ENCODE data around the gene COBL. TPM values are rescaled to one million over a fixed set of nuclear protein-coding genes. Genes with fewer than 3 reads are reported as not detected.

The COBL gene
- total RNA-seq, 4 donors from 2014 or later, result 14.3 to 19.3 (median 15.9) TPM

- no peaks in the 10 kb centered on the region for H3K9me3 ChIP-seq
- TF ChIP-seq CTCF (IDR thresholded peaks at IDR 0.05), result no peak
- TF ChIP-seq POLR2A (IDR thresholded peaks at IDR 0.05), result no peak
- DNase-seq, result no peak
- no peaks in the 10 kb centered on the region for H3K27me3 ChIP-seq
- no peaks in the 10 kb centered on the region for H3K36me3 ChIP-seq
- intact Hi-C loops (cut with DNase I), result no loop called here
- H3K4me1 ChIP-seq, result peaks cover 0 to 5% of the 10 kb centered on the region in 2 donors
- WGBS, 2 donors, result 93 to 99% methylated on average over 5 of the region's 5 CpGs
- H3K4me3 ChIP-seq (replicated peaks in 1 of 3), result no peak overlapping the region
- no peak overlapping the region for H3K27ac ChIP-seq
Measured at GRCh38 chr7:51103718-51104117, 212.9 kb downstream of the COBL start.

GRCh38 chr7:51102828-51103227 is 213.8 kb downstream of the COBL start:
- H3K27me3 ChIP-seq, result no peaks in the 10 kb centered on the region
- no peaks in the 10 kb centered on the region for H3K9me3 ChIP-seq
- no peaks in the 10 kb centered on the region for H3K36me3 ChIP-seq
- DNase-seq, result no peak
- H3K4me1 ChIP-seq, result peaks cover 0 to 5% of the 10 kb centered on the region in 2 donors
- intact Hi-C loops (cut with DNase I), result no loop called here
- H3K27ac ChIP-seq, result no peak overlapping the region
- H3K4me3 ChIP-seq (replicated peaks in 1 of 3), result no peak overlapping the region
- 85 to 97% methylated on average over 2 of the region's 2 CpGs for WGBS, 2 donors
- TF ChIP-seq POLR2A (IDR thresholded peaks at IDR 0.05), result no peak
- TF ChIP-seq CTCF (IDR thresholded peaks at IDR 0.05), result no peak

GRCh38 chr7:51101111-51101757 is 215.4 kb downstream of the COBL start:
- no peak for TF ChIP-seq CTCF (IDR thresholded peaks at IDR 0.05)
- TF ChIP-seq POLR2A (IDR thresholded peaks at IDR 0.05), result no peak
- WGBS, 2 donors, result 98% methylated on average over 1 of the region's 1 CpG
- H3K27me3 ChIP-seq, result no peaks in the 10 kb centered on the region
- intact Hi-C loops (cut with DNase I), result no loop called here
- H3K4me1 ChIP-seq, result peaks cover 0 to 5% of the 10 kb centered on the region in 2 donors
- H3K9me3 ChIP-seq, result no peaks in the 10 kb centered on the region
- no peak overlapping the region for H3K27ac ChIP-seq
- no peak for DNase-seq
- H3K4me3 ChIP-seq (replicated peaks in 1 of 3), result no peak overlapping the region
- H3K36me3 ChIP-seq, result no peaks in the 10 kb centered on the region

GRCh38 chr7:51090411-51090810 is 226.2 kb downstream of the COBL start:
- H3K36me3 ChIP-seq, result no peaks in the 10 kb centered on the region
- H3K4me1 ChIP-seq, result no peaks in the 10 kb centered on the region
- H3K9me3 ChIP-seq, result no peaks in the 10 kb centered on the region
- no peaks in the 10 kb centered on the region for H3K27me3 ChIP-seq
- TF ChIP-seq POLR2A (IDR thresholded peaks at IDR 0.05), result no peak
- no peak for TF ChIP-seq CTCF (IDR thresholded peaks at IDR 0.05)
- 60 to 83% methylated on average over 2 of the region's 2 CpGs for WGBS, 2 donors
- no peak overlapping the region for H3K4me3 ChIP-seq (replicated peaks in 1 of 3)
- no peak for DNase-seq
- no peak overlapping the region for H3K27ac ChIP-seq
- intact Hi-C loops (cut with DNase I), result no loop called here

- intact Hi-C loops (cut with DNase I), result no loop called here
- no peak for DNase-seq
- Histone ChIP-seq H3K27ac (no peak overlapping the region), H3K27me3 (no peaks in the 10 kb centered on the region), H3K36me3 (no peaks in the 10 kb centered on the region), H3K9me3 (no peaks in the 10 kb centered on the region), H3K4me1 (no peaks in the 10 kb centered on the region), H3K4me3 (replicated peaks in 1 of 3) (no peak overlapping the region)
- WGBS, 2 donors, result 93 to 95% methylated on average over 12 of the region's 12 CpGs
- no peak for TF ChIP-seq POLR2A (IDR thresholded peaks at IDR 0.05)
- no peak for TF ChIP-seq CTCF (IDR thresholded peaks at IDR 0.05)
Measured at GRCh38 chr7:51085034-51085692, 231.4 kb downstream of the COBL start.
